Measurements from ENCODE around the gene CAMK1G. TPM values are rescaled to one million over a fixed set of nuclear protein-coding genes. Genes with fewer than 3 reads are reported as not detected.

CAMK1G gene
- total RNA-seq, 1 donor from 2014 or later = not detected

DNA sequence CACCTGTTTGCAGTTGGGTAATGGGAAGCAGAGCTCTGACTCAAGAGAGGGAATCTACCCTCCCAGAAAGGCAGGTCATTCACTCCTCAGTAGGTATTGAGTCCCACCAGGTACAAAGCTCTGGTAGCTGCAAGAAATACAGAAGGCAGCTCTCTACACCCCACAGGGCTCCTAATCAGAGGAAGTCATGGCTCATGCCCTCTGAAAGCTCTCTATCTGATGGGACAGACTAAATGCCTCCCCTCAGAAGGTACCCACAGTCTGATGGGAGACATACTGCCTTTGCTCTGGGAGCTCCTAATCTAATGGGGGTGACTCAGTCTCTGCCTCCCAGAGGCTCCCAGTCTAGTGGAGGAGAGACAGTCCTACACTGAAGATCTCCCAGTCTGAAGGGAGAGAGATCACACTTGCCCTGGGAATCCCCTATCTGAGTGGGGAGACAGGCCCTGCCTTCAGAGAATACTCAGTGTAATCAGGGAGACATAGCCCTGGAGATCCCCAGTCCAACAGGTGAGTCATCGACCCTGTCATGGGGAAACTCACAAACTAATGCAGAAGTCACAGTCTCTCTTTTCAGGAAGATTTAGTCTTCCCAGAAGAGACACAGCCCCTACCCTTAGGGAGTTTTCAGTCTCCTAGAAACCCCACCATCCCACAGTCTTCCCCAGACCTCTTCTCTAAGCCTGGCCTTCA lies 23.7 kb downstream of the CAMK1G start:
- Histone ChIP-seq H3K27ac (replicated peaks) (no peak overlapping the region), H3K9me3 (replicated peaks) (no peaks in the 10 kb centered on the region), H3K36me3 (no peaks in the 10 kb centered on the region), H3K27me3 (ENCODE audit: low read depth) (no peaks in the 10 kb centered on the region), H3K4me1 (peaks cover 7% of the 10 kb centered on the region), H3K4me3 (no peak overlapping the region)
- intact Hi-C loops (cut with micrococcal nuclease) = no loop called here
- TF ChIP-seq, protein P1, sequence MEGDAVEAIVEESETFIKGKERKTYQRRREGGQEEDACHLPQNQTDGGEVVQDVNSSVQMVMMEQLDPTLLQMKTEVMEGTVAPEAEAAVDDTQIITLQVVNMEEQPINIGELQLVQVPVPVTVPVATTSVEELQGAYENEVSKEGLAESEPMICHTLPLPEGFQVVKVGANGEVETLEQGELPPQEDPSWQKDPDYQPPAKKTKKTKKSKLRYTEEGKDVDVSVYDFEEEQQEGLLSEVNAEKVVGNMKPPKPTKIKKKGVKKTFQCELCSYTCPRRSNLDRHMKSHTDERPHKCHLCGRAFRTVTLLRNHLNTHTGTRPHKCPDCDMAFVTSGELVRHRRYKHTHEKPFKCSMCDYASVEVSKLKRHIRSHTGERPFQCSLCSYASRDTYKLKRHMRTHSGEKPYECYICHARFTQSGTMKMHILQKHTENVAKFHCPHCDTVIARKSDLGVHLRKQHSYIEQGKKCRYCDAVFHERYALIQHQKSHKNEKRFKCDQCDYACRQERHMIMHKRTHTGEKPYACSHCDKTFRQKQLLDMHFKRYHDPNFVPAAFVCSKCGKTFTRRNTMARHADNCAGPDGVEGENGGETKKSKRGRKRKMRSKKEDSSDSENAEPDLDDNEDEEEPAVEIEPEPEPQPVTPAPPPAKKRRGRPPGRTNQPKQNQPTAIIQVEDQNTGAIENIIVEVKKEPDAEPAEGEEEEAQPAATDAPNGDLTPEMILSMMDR (IDR thresholded peaks at IDR 0.05; ENCODE audit: borderline replicate concordance) = no peak
- DNase-seq = no peak

- TF ChIP-seq, protein P1 (IDR thresholded peaks at IDR 0.05; ENCODE audit: borderline replicate concordance) = no peak
- H3K4me1 ChIP-seq = peaks cover 7% of the 10 kb centered on the region
- no peaks in the 10 kb centered on the region for H3K36me3 ChIP-seq
- intact Hi-C loops (cut with micrococcal nuclease) = no loop called here
- no peak overlapping the region for H3K4me3 ChIP-seq
- DNase-seq = no peak
- no peaks in the 10 kb centered on the region for H3K9me3 ChIP-seq (replicated peaks)
- no peaks in the 10 kb centered on the region for H3K27me3 ChIP-seq (ENCODE audit: low read depth)
- no peak overlapping the region for H3K27ac ChIP-seq (replicated peaks)
These were observed 24.3 kb downstream of the CAMK1G start for GRCh38 chr1:209607795-209608178.

DNA sequence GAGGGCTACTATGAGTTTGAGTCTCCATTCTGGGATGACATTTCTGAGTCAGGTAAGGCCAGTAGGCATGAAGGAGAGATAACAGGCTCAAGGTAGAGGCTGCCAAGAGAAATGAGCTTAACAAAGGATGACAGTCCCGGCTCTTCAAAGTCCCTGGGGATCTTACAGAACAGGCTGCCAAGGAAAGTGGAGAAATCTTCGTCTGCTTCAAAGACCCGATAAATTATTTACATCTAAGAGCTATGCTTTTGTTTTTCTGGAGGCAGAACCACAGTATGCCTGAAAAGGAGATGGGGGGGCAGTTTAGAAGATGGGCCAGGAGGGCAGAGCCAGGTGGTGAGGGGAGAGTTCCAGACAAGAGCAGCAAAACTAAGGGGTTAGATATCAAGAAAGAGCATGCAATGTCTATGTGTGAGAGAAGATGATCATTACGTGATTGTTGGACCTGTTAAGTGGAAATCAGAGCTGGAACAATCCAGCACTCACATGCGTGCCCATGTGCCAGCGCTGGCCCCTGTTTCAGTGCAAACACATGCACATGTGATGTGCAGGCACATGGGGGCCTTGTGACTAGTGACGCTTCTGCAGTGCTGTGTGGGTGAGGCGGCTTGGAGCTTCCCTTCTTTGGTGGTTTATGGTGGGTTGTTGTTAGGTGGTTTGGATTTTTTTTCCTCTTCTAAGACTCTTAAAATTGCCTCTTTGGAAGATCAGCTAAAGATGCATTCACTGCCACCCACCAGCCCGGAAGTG lies 25.7 kb downstream of the CAMK1G start:
- Histone ChIP-seq H3K4me1 (peaks cover 7% of the 10 kb centered on the region), H3K27ac (replicated peaks) (no peak overlapping the region), H3K9me3 (replicated peaks) (no peaks in the 10 kb centered on the region), H3K36me3 (no peaks in the 10 kb centered on the region), H3K4me3 (no peak overlapping the region), H3K27me3 (ENCODE audit: low read depth) (no peaks in the 10 kb centered on the region)
- intact Hi-C loops (cut with micrococcal nuclease) = no loop called here
- no peak for DNase-seq
- TF ChIP-seq, protein P1 (IDR thresholded peaks at IDR 0.05; ENCODE audit: borderline replicate concordance) = no peak

DNA sequence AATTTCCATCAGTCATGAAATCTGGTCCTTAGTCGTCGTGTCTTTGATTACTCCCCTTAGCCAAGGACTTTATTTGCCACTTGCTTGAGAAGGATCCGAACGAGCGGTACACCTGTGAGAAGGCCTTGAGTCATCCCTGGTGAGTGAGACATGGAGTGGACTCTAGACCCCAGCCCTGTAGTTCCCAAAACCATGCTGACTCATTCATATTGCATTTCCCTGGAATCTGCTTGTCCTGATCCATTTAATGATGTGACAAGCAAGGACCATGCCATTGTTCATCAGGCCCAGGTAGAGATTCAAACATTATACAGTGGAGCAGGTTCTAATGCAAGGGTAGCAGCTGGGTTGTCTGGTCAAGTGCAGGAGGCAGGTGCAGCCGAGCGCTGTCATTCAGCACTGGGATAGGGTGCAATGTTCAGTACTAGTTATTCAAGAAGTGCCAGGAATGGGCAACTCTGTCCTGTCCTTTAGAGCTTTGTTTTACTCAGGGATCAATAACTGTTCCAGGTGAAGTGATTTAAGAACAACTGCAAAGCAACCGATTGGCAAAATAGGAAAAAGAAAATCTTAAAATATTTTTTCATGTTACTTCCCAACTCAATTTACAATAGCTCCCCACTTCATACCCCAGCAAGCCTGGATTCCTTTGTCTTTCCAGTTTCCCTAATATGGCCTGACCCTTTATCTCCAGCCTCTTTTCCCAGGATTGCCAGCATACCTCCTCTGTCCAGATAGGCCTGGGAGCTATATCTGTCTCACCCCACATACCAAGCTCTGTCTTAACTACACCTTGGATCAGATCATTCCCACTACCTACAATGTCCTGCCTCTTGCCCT lies 26.5 kb downstream of the CAMK1G start:
- Histone ChIP-seq H3K27me3 (ENCODE audit: low read depth) (no peaks in the 10 kb centered on the region), H3K4me3 (no peak overlapping the region), H3K36me3 (no peaks in the 10 kb centered on the region), H3K9me3 (replicated peaks) (no peaks in the 10 kb centered on the region), H3K27ac (replicated peaks) (no peak overlapping the region), H3K4me1 (peaks cover 7% of the 10 kb centered on the region)
- DNase-seq = no peak
- intact Hi-C loops (cut with micrococcal nuclease) = no loop called here
- TF ChIP-seq, protein P1 (IDR thresholded peaks at IDR 0.05; ENCODE audit: borderline replicate concordance) = no peak

GRCh38 chr1:209610631-209610905 lies 27.1 kb downstream of the CAMK1G start:
- Histone ChIP-seq H3K4me3 (no peak overlapping the region), H3K4me1 (peaks cover 7% of the 10 kb centered on the region), H3K27me3 (ENCODE audit: low read depth) (no peaks in the 10 kb centered on the region), H3K27ac (replicated peaks) (no peak overlapping the region), H3K36me3 (no peaks in the 10 kb centered on the region), H3K9me3 (replicated peaks) (no peaks in the 10 kb centered on the region)
- TF ChIP-seq, protein P1 (IDR thresholded peaks at IDR 0.05; ENCODE audit: borderline replicate concordance) = no peak
- intact Hi-C loops (cut with micrococcal nuclease) = no loop called here
- no peak for DNase-seq

All from left ventricle myocardium inferior (tissue), 1 donor.